Activated naive CD4-positive, alpha-beta T cell treated with Interleukin-2 at 50 U/mL for 16 hours (primary cell): ENCODE measurements around the gene CARD9.

Experiments
- DNase-seq: peaks from one replicate; pipeline ENCODE4 v3.0.0-alpha.2; 2020

CARD9 gene

DNA sequence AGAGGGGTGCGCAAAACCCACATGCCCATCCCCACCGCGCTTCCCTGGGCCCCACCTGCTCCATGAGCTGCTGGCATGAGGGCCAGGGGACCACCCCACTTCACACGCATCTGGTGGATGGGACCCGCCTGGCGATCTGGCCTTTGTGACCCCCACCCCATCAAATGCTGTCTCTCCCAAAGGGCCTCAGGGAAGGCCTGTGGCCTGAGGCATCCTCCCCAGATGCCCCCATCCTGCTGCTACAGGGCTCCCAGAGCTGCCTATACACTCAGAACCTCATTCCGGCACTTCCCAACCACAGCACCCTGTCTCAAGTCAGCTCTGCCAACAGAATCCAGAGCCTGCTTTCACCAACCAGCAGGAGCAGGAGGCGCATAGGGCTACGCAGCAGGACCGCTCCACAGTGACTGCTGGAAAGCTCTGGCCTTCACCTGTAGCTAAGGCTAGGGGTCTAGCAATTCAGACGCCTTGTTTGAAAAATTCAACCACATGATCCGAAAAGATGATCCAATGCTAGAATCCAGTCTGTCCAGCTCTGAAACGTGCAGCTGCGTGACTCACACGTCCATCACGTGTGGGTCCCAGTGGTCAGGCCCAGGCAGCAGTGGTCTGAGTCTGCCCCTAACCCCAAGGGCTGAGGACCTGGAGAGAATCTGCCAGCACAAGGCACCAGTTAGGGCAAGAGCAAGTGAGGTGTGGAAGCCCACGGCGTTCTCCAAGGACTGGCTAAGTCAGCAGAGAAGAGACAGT is 27.9 kb upstream of the CARD9 start:
- no peak for DNase-seq

DNA sequence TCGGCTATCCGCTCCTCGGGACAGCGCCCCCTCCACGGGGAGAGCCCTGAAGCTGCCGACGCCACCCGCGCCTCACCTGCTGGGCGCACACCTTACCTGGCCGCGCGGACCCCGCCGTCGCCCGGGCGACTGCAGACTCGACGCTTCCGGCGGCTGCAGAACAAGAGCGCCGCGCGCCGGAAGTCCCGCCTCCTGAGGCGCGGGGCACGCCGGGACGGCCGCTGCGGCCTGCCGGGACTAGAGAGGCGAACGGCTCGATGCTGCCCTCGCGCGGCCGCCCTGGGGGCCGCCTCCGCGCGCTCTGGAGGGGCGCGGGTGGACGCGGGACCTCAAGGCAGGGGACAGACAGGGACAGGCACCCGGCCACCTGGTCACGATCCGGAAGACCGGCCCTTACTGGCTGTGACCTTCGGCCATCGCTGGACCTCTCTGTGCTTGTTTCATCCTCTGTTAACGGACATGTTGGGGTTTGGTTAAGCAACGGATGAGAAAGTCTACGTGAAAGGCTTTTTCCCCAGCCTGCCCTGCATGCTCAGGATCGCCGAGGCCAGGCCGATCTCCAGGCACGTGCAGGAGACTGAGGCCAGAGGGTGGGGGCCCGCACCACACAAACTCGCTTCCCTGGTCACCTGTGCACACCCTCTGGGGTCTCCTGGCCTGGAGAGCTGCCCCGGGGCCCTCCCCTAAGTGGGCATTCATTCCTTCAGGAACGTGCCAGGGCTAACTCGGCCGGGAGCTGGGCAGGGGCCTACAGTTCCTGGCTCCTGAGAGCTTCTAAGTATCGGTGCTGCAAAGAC is 26.8 kb upstream of the CARD9 start, which contains the start of gene SNAPC4:
TSS of gene SNAPC4 (minus strand) at position 133 of the 797 bp plus-strand sequence. CDS start 1,742 bp downstream, outside the sequence.
- peak; percentile 88 for DNase-seq

DNA sequence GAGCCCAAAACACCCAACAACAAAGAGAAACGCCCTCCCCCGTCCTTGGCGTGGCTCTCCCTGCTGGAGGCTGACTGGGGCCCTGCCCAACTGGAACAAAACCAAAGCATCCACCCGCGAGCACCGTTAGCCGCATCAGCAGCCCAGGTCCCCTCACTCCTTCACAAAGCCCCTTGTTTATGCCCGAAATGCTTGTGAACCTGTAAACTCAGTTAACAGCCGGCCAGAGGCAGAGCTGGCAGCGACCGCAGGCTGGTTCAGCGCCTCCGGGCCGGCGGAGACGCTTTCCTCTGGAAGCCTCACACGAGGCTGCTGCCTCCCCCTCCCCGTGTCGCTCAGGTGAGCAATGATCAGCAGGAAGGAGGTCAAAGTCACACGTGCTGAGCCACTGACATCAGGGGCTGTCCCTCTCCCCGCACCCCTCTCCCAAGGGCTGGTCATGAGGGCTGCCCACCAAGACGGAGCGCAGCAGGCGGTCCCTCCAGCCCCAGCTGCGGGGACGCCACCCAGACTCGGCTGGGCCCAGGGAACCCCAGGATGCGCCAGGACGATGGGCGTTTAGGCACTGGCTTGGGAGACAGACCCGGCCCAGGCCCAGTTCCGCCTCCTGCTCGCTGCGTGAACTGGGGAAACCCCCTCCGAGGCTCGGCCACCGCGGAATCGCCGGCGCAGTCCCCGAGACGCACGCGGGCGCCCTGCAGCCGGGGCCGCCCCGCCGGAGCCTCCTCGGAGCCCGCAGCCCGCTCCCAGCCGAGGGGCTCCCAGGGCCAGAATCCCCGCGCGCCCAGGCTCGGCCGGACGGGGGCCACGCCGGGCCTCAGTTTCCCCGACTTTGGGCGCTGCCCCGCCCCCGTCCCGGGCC is 25.9 kb upstream of the CARD9 start:
- DNase-seq: peak; percentile 49

DNA sequence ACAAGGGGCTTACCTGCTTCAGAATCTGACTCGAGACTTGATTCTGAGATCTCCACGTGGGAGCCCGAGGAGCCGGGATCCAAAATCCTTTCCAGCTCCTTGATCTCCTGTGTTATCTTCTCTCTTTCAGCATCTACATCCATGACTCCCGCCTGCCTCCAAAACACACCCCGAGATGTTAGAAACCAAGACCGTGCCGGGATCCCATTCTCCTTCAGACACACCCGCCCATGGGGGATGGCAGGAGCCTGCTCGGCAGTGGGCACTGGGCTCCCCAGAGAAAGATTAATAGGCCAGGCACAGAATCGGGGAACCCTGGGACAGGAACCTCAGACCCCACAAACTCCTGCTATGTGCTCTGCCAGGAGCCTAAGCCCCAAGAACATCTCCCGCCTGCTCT is 24.8 kb upstream of the CARD9 start:
- no peak for DNase-seq

DNA sequence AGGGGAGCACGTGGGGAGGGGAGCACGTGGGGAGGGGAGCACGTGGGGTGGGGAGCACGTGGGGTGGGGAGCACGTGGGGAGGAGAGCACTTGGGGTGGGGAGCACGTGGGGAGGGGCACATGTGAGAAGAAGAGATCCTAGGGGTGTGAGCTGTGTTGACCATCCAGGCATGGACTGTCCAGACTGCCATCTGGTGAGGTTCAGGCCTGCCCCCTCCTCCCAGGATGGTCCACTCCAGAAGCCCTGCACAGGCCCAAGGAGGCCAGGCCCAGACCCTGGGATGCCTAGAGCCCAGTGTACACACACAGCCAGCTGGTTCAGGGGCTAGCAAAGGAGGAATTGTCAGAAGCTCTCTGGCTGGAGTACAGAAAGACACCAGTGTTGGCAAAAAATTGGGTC is 24.2 kb upstream of the CARD9 start:
- DNase-seq: no peak

DNA sequence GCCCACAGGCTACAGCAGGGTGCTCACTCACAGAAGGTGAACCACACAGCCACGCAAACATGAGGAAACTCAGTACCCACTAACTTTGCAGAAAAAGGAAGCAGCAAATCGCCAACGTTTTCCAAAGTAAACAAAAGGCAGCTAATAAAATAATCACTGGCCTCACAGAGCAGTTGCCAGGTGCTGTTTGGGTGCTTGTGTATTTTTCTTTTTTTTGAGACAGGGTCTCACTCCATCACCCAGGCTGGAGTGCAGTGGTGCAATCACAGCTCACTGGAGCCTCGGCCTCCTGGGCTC is 22.7 kb upstream of the CARD9 start:
- no peak for DNase-seq

DNA sequence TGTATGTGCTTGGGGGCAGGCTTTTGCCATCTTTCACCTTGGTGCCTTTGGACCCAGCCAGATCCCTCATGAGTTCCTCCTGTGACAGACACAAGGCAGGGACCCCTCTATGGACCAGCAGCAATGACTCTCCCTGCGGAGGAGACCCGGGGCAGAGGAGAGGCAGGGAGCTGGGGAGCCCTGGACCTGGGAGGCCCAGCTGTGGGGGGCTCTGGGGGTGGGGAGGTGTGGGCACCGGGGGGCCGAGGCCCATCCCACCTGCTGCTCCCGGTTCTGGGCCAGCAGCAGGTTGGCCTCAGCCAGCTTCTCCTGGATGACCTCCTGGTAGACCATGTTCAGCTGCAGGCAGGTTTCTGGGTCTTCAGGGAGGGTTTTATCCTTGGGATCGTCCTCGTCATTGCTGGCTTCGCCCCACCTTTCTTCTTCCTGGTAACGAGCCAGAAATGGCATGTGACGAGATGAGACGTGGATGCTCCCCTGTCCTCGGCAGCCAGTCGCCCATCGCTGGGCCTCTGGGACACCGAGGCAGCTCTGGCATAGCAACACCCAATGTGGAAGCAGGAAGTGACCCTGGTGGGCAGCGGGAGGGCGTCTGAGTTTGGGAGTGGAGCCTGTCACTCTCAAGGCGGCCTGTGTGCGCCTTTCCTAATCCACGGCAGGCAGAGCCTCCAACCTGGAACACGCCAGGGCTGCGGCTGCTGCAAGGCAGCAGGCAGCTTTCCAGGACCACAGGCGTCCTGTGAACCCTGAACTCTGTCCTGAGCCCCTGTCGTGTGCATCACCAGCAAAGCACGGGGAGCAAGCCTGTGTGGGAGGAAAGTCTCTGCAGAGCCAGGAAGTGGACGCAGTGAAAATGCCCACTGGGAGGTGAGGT is 22.1 kb upstream of the CARD9 start:
- DNase-seq: no peak

DNA sequence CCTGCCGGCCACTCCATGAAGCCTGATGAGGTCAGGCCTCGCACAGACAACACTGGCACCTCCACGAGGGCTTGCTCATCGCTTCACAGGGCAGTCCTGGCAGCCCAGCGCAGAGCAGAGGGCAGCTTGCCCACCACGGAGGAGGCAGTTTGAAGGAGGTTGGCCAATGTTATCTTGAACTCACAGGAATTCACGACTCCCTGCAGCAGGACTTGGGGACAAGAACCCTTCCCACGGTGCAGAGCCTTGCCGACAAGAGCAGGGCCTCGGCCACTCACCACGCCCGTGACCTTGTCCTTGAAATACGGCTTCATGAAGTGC is 21.5 kb upstream of the CARD9 start:
- DNase-seq: no peak

DNA sequence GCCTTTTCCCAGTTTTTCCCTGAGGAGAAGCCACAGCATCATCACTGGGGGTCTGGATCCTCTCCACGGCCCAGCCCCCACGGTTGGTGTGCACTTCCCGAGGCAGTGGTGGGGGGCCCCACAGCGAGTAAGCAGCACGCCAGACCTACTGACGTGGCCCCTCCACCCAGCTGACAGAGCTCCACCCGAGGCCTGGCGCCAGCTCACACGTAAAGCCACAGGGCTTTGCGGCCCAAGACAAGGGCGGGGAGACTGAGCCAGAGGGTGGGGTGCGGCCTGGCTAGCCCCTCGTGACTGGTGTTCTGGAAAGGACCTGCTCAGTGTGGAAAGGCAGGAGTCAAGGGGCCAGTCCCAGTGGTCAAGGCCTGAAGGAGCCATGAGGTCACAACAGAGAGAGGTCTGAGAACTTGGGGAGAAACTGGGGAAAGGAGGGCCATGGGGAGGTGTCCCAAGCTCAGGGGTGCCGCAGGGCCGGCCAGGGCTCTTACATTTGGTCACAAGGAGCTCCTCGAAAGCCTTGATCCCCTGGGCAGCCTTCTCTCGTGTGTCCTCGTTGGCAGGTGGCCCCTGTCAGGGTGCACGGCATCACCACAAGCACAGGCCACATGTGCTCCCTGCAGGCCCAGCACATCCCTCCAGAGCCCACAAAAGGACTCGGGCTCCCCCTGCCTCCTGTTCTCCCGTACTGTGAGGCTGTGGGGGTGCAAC is 21.0 kb upstream of the CARD9 start:
- no peak for DNase-seq

DNA sequence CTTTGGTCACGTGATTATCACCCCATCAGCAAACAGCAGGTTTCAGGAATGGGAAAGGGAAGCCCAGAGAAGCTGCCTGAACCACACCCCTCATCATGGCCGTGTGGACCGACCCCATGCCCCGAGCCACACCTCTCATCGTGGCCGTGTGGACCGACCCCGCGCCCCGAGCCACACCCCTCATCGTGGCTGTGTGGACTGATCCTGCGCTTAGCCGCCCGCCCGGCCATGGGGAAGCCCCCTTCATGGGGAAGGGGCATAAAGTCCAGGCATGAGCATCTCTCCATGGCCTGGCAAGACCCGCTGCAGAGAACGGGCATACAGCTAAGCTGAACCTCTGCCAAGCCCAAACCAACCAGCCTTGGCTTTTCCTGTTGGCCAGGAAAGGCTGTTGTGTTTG is 20.1 kb upstream of the CARD9 start:
- no peak for DNase-seq

DNA sequence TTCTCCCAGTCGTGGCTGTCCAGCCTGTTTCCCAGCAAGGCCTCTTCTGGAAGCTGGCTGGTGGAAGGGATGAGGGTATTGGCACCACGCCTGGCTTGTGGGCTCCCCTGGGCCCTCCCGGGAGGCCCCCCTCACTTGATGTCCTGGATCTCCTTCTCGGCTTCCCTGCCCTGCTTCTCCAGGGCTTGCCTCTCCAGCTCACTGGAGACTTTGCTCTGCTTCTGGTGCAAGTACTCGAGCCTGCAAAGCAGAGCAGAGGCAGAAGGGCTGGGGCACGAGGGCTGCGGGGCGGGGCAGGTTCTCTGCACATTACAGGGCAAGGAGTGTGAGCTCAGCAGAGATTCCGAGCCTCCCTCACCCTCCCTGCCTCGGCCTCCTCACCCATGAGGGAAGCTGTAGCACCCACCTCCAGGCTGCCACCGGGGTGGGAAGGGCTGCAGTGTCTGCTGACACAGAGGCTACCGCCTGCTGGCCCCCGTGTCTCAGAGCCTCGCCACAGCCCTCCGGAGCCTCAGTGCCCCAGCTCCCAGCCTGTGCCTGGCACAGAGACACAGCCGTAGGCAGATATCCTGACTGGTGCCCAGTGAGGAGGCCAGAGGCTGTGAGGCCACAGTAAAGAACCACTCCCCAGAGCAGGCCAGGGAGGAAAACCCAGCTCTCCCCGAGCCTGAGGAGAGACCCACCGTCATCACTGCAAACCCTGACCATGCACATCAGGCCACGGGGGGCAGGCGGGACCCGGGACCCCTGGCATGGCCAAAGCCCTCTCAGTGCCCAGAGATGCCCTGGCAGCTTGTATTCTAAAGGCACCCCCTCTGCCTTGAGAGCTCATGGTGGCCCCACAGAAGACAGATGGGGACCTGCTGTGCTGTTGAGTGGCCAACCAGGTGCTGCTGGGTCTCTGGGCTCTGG is 19.3 kb upstream of the CARD9 start:
- no peak for DNase-seq

DNA sequence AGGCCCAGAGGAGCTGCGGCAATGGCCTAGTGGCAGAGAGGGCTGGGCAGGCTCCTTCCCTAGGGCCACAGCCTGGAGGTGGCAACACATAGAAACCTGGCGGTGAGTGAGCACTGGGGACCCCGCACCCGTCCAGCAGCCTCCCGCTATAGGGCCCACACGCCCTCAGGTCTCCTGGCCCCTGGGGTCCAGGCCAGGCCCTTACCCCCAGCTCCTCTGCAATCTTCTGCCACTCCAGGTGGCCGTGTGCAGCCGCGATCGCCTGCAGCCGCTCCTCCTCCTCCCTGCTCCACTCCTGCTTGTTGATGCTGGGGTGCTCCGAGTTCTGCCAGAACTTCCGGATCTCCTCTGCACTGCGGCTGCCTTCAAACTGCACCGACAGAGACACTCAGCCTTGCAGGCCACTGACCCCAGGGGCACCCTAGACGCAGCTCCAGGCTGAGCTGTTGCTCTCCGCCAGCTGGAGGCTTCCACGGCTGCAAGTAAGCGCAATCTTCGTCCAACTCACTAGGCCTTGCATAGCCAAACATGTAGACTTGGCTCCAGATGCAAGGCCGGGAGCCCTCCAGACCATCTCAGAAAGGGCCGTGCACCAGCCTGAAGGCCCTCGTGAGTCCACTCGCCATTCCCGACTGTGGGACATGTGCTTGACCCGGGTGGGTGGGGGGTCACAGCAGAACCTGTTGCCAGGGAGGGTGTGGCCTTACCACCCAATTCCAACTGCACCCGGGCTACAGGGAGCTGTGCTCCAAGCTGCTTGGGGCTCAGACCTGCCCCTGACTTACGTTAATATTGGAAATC is 18.5 kb upstream of the CARD9 start:
- no peak for DNase-seq

DNA sequence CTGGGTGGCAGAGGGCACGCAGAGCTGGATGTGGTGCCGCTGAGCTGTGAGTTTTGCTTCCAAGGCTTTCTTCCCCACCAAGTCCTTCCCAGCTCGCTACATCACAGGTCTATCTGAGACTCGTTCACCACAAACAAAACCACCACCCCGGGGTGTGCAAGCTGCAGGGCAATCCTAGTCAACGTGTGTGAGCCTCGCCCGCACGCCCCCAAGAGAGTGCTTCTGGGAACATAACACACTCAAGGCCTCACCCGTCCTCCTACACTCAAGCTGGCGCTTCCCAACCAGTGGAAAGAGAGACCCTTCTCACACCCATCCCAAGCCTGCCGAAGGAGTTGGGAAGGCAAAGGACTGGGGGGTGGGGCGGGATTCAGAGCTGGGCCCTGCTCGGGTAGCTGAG is 15.9 kb upstream of the CARD9 start:
- no peak for DNase-seq

DNA sequence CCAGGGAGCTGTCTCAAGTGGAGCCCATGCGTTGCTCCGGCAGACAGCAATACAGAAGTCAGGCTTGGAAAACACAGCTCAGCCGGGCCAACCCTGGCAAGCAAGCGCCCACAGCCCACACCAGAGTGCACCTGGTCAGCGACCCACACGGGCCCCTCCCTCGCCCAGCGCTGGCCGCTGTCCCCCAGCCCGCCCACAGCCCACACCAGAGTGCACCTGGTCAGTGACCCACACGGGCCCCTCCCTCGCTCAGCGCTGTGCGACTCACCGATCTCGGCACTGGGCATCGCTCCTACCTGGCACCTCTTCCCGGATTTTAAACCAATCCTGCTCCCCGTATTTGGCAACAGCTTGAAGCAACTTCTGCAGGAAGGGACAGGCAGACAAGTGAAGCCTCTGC is 13.7 kb upstream of the CARD9 start:
- no peak for DNase-seq

DNA sequence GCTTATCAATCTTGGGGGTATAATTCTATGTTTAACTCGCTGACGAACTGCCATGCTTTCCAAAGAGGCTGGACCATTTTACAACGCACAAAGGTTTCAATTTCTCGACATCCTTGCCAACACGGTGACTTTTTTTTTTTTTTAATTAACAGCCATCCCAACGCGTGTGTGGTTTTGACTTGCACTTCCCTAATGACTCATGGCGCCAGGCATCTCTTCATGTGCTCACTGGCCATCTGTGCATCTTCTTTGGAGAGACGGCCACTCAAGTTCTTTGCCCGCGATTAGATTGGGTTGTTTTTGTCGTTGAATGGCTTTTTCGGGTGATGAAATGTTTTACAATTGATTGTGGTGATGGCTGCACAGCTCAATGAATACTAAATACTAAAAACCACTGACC is 12.5 kb upstream of the CARD9 start:
- DNase-seq: no peak

DNA sequence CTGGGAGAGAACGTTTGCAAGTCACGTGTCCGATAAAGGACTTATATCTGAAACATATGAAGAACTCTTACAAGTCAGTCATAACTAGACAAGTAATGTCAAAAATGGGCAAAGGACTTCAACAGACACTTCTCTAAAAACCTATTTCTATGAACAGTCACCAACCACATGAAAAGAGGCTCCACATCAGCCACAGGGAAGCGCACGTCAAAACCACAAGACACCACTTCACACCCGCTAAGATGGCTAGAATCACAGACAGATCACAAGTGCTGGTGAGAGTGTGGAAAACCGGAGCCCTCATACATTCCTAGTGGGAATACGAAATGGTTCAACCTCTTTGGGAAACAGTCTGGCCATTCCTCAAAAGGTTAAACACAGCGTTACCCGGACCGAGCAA is 11.5 kb upstream of the CARD9 start:
- DNase-seq: peak; percentile 54

DNA sequence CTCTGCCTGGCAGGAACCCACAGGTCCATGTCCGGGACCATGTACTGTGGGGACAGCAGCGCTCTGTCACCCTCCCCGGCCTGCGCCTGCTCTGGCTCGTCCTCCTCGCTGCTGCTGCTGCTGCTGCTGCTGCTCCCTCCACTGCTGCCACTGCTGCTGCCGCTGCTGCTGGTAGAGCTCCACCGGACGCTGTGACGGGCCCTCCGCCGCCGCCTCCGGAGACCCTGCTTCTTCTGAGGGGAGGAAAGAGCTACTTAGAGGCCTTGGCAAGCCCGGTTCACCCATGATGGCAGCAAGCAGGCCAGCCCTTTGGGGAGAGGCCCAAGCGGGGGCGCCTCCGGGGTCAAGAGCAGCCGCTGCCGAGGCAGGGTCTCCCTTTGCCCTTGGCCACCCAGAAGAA is 10.0 kb upstream of the CARD9 start:
- no peak for DNase-seq

DNA sequence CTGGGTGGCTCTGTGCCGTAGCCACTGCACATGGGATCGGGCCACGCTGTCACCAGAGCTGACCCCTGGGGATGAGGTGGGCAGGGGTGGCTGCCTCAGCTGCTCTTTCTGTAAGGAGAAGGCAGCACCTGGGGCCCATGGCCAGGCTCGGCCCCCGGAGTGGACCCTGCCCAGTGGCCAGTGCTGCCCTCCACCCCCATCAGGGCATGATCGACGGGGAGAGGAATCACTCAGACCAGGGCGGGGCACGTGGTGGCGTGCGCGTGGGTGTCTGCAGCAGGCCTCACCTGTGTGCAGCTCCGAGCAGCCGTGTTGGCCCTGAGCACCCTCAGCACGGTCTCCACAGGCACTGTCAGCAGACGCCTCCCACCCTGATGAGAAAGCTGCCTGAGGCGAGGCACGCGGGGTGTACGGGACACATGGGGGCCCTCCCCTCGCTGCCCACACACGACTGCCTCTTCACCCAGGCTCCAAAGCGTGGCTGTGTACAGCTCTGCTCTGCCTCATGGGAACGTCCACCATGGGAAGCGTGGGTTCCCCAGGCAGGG is 8.6 kb upstream of the CARD9 start:
- no peak for DNase-seq

DNA sequence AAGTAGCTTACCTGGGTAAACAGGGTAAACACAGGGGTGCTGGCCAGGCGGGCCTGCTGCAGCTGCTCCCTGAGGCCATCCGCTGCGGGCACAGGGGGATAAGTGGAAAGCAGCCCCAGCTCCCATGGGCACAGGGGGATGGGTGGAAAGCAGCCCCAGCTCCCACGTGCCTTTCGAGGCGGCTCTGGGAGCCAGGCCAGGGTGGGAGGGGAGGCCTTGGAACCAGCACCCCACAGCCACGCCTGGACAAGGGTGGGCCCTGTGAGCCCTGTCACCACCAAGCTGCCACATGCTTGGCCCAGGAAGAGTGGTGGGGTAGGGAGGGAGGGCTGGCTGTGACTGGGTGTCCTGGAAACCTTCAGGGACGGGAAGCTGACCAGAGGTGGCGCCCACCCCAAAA is 7.8 kb upstream of the CARD9 start:
- DNase-seq: no peak

DNA sequence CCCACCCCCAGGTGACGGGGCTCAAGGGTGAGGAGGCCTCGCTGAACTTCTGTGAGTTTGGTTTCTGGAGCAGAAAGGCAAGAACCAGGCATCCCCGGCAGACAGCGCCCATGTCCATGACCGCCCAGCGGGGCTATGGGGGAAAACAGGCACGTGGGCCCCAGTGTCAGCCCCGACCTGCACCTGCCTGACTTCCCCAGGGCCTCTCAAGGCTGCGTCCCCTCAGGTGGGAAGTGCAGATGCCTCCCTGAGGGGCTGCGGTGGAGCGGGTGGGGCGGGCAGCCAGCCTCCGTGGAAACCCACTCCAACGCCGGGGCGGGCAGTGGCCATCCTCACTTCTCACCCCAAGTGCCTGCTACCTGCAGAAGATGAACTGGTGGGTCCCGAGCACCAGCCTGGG is 6.9 kb upstream of the CARD9 start:
- DNase-seq: no peak
